ENCODE data around the gene DNAH17.

DNA sequence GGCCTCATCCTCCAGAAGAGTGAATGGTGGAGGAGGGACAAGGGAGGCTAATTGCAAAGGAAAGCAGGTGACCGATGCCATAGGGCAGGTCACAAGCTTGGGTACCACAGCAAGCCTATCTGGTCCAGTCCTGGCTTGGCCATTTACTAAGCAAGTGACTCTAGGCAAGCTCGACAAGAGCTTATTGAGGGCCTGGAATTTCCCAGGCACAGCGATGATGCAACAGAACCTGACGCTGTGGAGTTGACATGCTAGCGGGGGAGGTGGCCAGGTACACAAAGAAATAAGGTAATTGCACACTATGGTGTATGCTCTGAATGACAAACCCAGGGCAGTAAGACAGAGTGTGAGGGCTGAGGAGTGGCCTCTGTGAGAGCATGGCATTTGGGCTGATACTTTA lies 100.2 kb downstream of the DNAH17 start:
- no peak for TF ChIP-seq MAFK (IDR thresholded peaks at IDR 0.05; ENCODE audit: low read depth, low read length)
- TF ChIP-seq, protein P1, sequence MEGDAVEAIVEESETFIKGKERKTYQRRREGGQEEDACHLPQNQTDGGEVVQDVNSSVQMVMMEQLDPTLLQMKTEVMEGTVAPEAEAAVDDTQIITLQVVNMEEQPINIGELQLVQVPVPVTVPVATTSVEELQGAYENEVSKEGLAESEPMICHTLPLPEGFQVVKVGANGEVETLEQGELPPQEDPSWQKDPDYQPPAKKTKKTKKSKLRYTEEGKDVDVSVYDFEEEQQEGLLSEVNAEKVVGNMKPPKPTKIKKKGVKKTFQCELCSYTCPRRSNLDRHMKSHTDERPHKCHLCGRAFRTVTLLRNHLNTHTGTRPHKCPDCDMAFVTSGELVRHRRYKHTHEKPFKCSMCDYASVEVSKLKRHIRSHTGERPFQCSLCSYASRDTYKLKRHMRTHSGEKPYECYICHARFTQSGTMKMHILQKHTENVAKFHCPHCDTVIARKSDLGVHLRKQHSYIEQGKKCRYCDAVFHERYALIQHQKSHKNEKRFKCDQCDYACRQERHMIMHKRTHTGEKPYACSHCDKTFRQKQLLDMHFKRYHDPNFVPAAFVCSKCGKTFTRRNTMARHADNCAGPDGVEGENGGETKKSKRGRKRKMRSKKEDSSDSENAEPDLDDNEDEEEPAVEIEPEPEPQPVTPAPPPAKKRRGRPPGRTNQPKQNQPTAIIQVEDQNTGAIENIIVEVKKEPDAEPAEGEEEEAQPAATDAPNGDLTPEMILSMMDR (IDR thresholded peaks at IDR 0.05; ENCODE audit: control extremely low read depth in 1 of 3, insufficient read depth in 1 of 3, low read depth in 1 of 3, low read length in 3 of 3) = no peak
- TF ChIP-seq POLR2A (IDR thresholded peaks at IDR 0.05; ENCODE audit: control extremely low read depth in 1 of 2, low read depth in 2 of 2, low read length in 2 of 2) = no peak
